ENCODE data around the gene STRIT1.

Gene STRIT1

DNA sequence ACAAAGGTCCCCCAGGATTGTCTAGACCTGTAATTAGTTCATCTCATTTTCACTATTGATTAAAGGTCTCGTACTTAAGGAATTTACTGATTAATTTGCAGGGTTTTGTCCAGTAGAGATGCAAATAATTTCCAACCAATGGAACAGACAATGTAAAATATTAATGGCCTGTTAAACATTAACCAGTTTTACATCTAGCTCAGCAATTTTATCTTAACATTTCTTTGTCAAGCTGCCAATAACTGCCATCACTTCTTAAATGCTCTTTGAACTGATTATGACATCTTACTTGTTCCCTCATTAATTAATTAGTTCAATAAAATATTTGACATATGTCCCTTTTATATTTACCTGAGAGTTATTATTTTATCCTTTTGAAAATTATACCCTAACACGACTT, 9.4 kb upstream of the STRIT1 start:
- no peak for TF ChIP-seq EZH2 (IDR thresholded peaks at IDR 0.05; ENCODE audit: borderline replicate concordance, low read depth, low read length, severe bottlenecking)
- TF ChIP-seq, protein P1, sequence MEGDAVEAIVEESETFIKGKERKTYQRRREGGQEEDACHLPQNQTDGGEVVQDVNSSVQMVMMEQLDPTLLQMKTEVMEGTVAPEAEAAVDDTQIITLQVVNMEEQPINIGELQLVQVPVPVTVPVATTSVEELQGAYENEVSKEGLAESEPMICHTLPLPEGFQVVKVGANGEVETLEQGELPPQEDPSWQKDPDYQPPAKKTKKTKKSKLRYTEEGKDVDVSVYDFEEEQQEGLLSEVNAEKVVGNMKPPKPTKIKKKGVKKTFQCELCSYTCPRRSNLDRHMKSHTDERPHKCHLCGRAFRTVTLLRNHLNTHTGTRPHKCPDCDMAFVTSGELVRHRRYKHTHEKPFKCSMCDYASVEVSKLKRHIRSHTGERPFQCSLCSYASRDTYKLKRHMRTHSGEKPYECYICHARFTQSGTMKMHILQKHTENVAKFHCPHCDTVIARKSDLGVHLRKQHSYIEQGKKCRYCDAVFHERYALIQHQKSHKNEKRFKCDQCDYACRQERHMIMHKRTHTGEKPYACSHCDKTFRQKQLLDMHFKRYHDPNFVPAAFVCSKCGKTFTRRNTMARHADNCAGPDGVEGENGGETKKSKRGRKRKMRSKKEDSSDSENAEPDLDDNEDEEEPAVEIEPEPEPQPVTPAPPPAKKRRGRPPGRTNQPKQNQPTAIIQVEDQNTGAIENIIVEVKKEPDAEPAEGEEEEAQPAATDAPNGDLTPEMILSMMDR (IDR thresholded peaks at IDR 0.05; ENCODE audit: borderline replicate concordance, extremely low read depth, low read length, poor library complexity, severe bottlenecking): no peak
- H2AFZ ChIP-seq (ENCODE audit: low read depth, low read length): no peak overlapping the region
- H3K27me3 ChIP-seq (ENCODE audit: insufficient read depth, low read length, poor library complexity): no peaks in the 10 kb centered on the region
- ATAC-seq (ENCODE audit: insufficient read depth, low read depth): no peak
- H3K36me3 ChIP-seq (ENCODE audit: insufficient read depth, low read length): no peaks in the 10 kb centered on the region
- no peaks in the 10 kb centered on the region for H3K4me1 ChIP-seq (ENCODE audit: insufficient read depth, low read length)
- no peaks in the 10 kb centered on the region for H3K79me2 ChIP-seq (ENCODE audit: insufficient read depth, low read length)
- no peak overlapping the region for H3K27ac ChIP-seq (ENCODE audit: low read length)
- no peak for DNase-seq
- no peaks in the 10 kb centered on the region for H4K20me1 ChIP-seq (ENCODE audit: insufficient read depth, low read length)
- no peak overlapping the region for H3K4me3 ChIP-seq (ENCODE audit: low read depth in 1 of 2, low read length in 2 of 2)
- H3K9ac ChIP-seq (ENCODE audit: low read depth, low read length): no peak overlapping the region
- peaks cover 4% of the 10 kb centered on the region for H3K9me3 ChIP-seq (ENCODE audit: insufficient read depth, low read length, severe bottlenecking)
- H3K4me2 ChIP-seq (ENCODE audit: insufficient read depth, low read length): no peak overlapping the region

DNA sequence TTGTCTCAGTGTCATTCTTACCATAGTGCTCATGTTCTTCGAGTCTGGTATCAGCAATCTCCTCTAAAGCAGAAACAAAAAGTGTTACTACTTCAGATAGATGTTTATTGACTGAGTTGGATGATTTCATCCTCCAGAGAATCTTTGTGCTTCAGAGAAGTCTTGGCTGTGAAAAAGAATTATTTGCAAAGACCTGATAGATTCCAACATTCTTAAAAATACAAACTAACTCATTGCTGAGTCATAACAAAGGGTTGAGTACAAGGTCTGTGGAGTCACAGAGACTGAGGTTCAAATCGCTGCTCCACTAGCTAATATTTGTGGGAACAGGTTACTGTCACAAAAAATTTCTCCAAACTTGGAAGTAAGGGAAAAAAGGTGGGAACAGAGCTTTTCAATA, 9.0 kb upstream of the STRIT1 start:
- Histone ChIP-seq H2AFZ (ENCODE audit: low read depth, low read length) (no peak overlapping the region), H3K36me3 (ENCODE audit: insufficient read depth, low read length) (no peaks in the 10 kb centered on the region), H3K9ac (ENCODE audit: low read depth, low read length) (no peak overlapping the region), H3K4me2 (ENCODE audit: insufficient read depth, low read length) (no peak overlapping the region), H3K27ac (ENCODE audit: low read length) (no peak overlapping the region), H3K4me1 (ENCODE audit: insufficient read depth, low read length) (no peaks in the 10 kb centered on the region), H3K9me3 (ENCODE audit: insufficient read depth, low read length, severe bottlenecking) (peaks cover 4% of the 10 kb centered on the region), H4K20me1 (ENCODE audit: insufficient read depth, low read length) (no peaks in the 10 kb centered on the region), H3K79me2 (ENCODE audit: insufficient read depth, low read length) (no peaks in the 10 kb centered on the region), H3K27me3 (ENCODE audit: insufficient read depth, low read length, poor library complexity) (no peaks in the 10 kb centered on the region), H3K4me3 (ENCODE audit: low read depth in 1 of 2, low read length in 2 of 2) (no peak overlapping the region)
- ATAC-seq (ENCODE audit: insufficient read depth, low read depth) (no peak), DNase-seq (no peak)
- TF ChIP-seq, protein P1 (IDR thresholded peaks at IDR 0.05; ENCODE audit: borderline replicate concordance, extremely low read depth, low read length, poor library complexity, severe bottlenecking): no peak
- no peak for TF ChIP-seq EZH2 (IDR thresholded peaks at IDR 0.05; ENCODE audit: borderline replicate concordance, low read depth, low read length, severe bottlenecking)

DNA sequence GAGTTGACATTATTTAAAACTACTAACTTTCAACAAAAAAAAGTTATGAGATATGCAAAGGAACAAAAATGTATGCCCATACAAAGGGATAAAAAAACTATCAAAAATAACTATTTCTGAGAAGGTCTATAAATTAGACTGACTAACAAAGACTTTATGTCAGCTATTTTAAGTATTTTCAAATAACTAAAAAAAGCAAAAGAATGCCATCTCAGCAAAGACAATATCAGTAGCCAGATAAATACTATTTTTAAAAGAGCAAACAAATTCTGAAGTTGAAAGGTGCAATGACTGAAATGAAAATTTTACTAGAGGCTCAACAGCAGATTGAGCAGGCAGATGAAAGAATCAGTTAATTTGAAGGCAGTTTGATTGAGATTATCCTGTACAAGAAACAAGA, 3.6 kb upstream of the STRIT1 start:
- Histone ChIP-seq H2AFZ (ENCODE audit: low read depth, low read length) (no peak overlapping the region), H3K4me2 (ENCODE audit: insufficient read depth, low read length) (no peak overlapping the region), H3K9ac (ENCODE audit: low read depth, low read length) (no peak overlapping the region), H3K36me3 (ENCODE audit: insufficient read depth, low read length) (no peaks in the 10 kb centered on the region), H3K27me3 (ENCODE audit: insufficient read depth, low read length, poor library complexity) (no peaks in the 10 kb centered on the region), H3K27ac (ENCODE audit: low read length) (no peak overlapping the region), H3K4me1 (ENCODE audit: insufficient read depth, low read length) (no peaks in the 10 kb centered on the region), H3K4me3 (ENCODE audit: low read depth in 1 of 2, low read length in 2 of 2) (no peak overlapping the region), H3K9me3 (ENCODE audit: insufficient read depth, low read length, severe bottlenecking) (peaks cover 18% of the 10 kb centered on the region), H3K79me2 (ENCODE audit: insufficient read depth, low read length) (no peaks in the 10 kb centered on the region), H4K20me1 (ENCODE audit: insufficient read depth, low read length) (no peaks in the 10 kb centered on the region)
- DNase-seq: no peak
- TF ChIP-seq, protein P1 (IDR thresholded peaks at IDR 0.05; ENCODE audit: borderline replicate concordance, extremely low read depth, low read length, poor library complexity, severe bottlenecking): no peak
- no peak for TF ChIP-seq EZH2 (IDR thresholded peaks at IDR 0.05; ENCODE audit: borderline replicate concordance, low read depth, low read length, severe bottlenecking)
- no peak for ATAC-seq (ENCODE audit: insufficient read depth, low read depth)

DNA sequence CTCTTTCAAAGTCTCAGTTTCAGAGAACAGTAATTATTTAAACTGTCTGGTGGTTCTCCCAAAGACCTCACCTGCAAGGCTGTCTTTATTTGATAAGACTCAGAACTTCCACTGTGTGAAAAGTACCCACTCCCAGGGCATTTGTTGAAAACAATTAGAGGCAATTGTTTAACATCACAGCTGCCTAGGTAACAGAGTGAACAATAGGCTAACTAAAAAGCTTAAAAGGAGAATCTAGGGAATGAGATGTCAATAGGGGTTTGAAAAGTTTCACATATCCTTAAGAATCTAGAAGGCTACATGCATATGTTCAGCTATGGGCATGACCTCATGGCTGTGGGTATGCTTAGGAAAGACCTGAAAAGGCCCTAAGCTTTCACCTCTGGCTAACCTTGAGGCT, 2.9 kb upstream of the STRIT1 start:
- H3K4me3 ChIP-seq (ENCODE audit: low read depth in 1 of 2, low read length in 2 of 2): no peak overlapping the region
- no peak for TF ChIP-seq EZH2 (IDR thresholded peaks at IDR 0.05; ENCODE audit: borderline replicate concordance, low read depth, low read length, severe bottlenecking)
- TF ChIP-seq, protein P1 (IDR thresholded peaks at IDR 0.05; ENCODE audit: borderline replicate concordance, extremely low read depth, low read length, poor library complexity, severe bottlenecking): no peak
- no peaks in the 10 kb centered on the region for H3K27me3 ChIP-seq (ENCODE audit: insufficient read depth, low read length, poor library complexity)
- ATAC-seq (ENCODE audit: insufficient read depth, low read depth) (no peak), DNase-seq (no peak)
- H4K20me1 ChIP-seq (ENCODE audit: insufficient read depth, low read length): no peaks in the 10 kb centered on the region
- H3K36me3 ChIP-seq (ENCODE audit: insufficient read depth, low read length): no peaks in the 10 kb centered on the region
- no peak overlapping the region for H2AFZ ChIP-seq (ENCODE audit: low read depth, low read length)
- H3K9ac ChIP-seq (ENCODE audit: low read depth, low read length): no peak overlapping the region
- H3K9me3 ChIP-seq (ENCODE audit: insufficient read depth, low read length, severe bottlenecking): peaks cover 18% of the 10 kb centered on the region
- no peaks in the 10 kb centered on the region for H3K4me1 ChIP-seq (ENCODE audit: insufficient read depth, low read length)
- no peak overlapping the region for H3K4me2 ChIP-seq (ENCODE audit: insufficient read depth, low read length)
- H3K27ac ChIP-seq (ENCODE audit: low read length): no peak overlapping the region
- H3K79me2 ChIP-seq (ENCODE audit: insufficient read depth, low read length): no peaks in the 10 kb centered on the region
